ENCODE measurements around the gene ZBTB1.

- TF ChIP-seq YY1 (IDR thresholded peaks at IDR 0.05; ENCODE audit: borderline replicate concordance in 1 of 3, control insufficient read depth in 1 of 3, extremely low read depth in 1 of 3, insufficient read depth in 3 of 3, insufficient read length in 1 of 3, insufficient replicate concordance in 2 of 3, low read depth in 1 of 3, low read length in 2 of 3) (no peak), TARDBP (IDR thresholded peaks at IDR 0.05) (no peak), FOXK2 (conservative IDR thresholded peaks at IDR 0.05 in 1 of 2, IDR thresholded peaks at IDR 0.05 in 1 of 2; ENCODE audit: low read depth in 2 of 2) (no peak), CREM (IDR thresholded peaks at IDR 0.05; ENCODE audit: low read depth) (no peak), MAFK (IDR thresholded peaks at IDR 0.05; ENCODE audit: low read length) (no peak), ZNF785 (CRISPR knock-in tag; IDR thresholded peaks at IDR 0.05) (no peak), E2F1 (CRISPR knock-in tag; IDR thresholded peaks at IDR 0.05) (no peak), USF1 (CRISPR knock-in tag; IDR thresholded peaks at IDR 0.05) (no peak), MYC (IDR thresholded peaks at IDR 0.05; ENCODE audit: low read depth, low read length) (no peak), MYC (CRISPR knock-in tag; IDR thresholded peaks at IDR 0.05; ENCODE audit: borderline replicate concordance, low read depth) (no peak), PHF8 (IDR thresholded peaks at IDR 0.05; ENCODE audit: borderline replicate concordance, low read length) (no peak), ZNF253 (CRISPR knock-in tag; conservative IDR thresholded peaks at IDR 0.05) (no peak)
These were observed 6.5 kb downstream of the ZBTB1 start for GRCh38 chr14:64510825-64511671.
